A673 (cell line): ENCODE measurements around the gene RUSF1. TPM values are rescaled to one million over a fixed set of nuclear protein-coding genes. Genes with fewer than 3 reads are reported as not detected.
"Not testable (repeated sequence)": the region's sequence is repeated elsewhere in the genome, so short reads cannot be mapped to it uniquely, and the experiment has no call there.

Experiments used
- BruUV-seq: library from RNA; stranded (reverse); fragments of 400-500 nt; replicated peaks from 2 replicates; lab custom pipeline; 2021; lab: Mats Ljungman, UMichigan
- CTCF ChIA-PET: fragments of 300-600 bp; sonication (Branson Sonifier 250); formaldehyde crosslinking; loops from one replicate; lab custom pipeline; 2022; ENCODE audit warnings: antibody characterized with exemption; lab: Charles Lee
- POLR2A ChIA-PET: fragments of 300-600 bp; sonication (Branson Sonifier 250); formaldehyde crosslinking; loops from one replicate; lab custom pipeline; 2022; ENCODE audit warnings: antibody characterized with exemption; ENCODE audit not compliant: low non-redundant PET; lab: Charles Lee
- DNase-seq: peaks from one replicate; pipeline ENCODE4 v3.0.0-alpha.2; 2015; ENCODE audit warnings: low spot score
- H3K27ac ChIP-seq: fragments of 200-600 bp; sonication (generic); 2 replicates; pipeline ENCODE4 v1.5.1; 2016; ENCODE audit warnings: mixed run types, low read depth, mild to moderate bottlenecking, mixed read lengths, antibody characterized with exemption, low read length; ENCODE audit not compliant: poor library complexity, severe bottlenecking
- H3K27me3 ChIP-seq: fragments of 200-600 bp; sonication (generic); replicated peaks from 2 replicates; pipeline ENCODE4 v1.6.1; 2017; ENCODE audit warnings: mixed run types, low read depth, mild to moderate bottlenecking, mixed read lengths, antibody characterized with exemption, low read length; ENCODE audit not compliant: insufficient read depth, poor library complexity
- H3K36me3 ChIP-seq: fragments of 200-600 bp; sonication (generic); 2 replicates; pipeline ENCODE4 v1.6.1; 2016; ENCODE audit warnings: mixed run types, mild to moderate bottlenecking, mixed read lengths, antibody characterized with exemption, low read length; ENCODE audit not compliant: insufficient read depth, poor library complexity, severe bottlenecking
- H3K4me1 ChIP-seq: fragments of 200-600 bp; sonication (generic); 2 replicates; pipeline ENCODE4 v1.6.1; 2017; ENCODE audit warnings: mixed run types, mild to moderate bottlenecking, mixed read lengths, antibody characterized with exemption, low read length; ENCODE audit not compliant: insufficient read depth, poor library complexity, severe bottlenecking
- H3K4me3 ChIP-seq: fragments of 200-600 bp; sonication (generic); 2 replicates; pipeline ENCODE4 v1.5.1; 2016; ENCODE audit warnings: low read depth, mixed run types, mild to moderate bottlenecking, mixed read lengths, low read length; ENCODE audit not compliant: poor library complexity, severe bottlenecking
- H3K9me3 ChIP-seq: fragments of 200-600 bp; sonication (generic); 2 replicates; pipeline ENCODE4 v1.6.1; 2016; ENCODE audit warnings: mixed run types, low read depth, mild to moderate bottlenecking, mixed read lengths, antibody characterized with exemption, low read length; ENCODE audit not compliant: poor library complexity, severe bottlenecking
- CTCF ChIP-seq: fragments of 300-800, 200-600 bp; sonication (generic); conservative IDR thresholded peaks from 2 replicates; pipeline ENCODE4 v1.5.1; 2017; ENCODE audit warnings: low read depth, mild to moderate bottlenecking, antibody characterized with exemption, low read length, moderate library complexity, mixed read lengths
- EZH2 ChIP-seq: fragments of 200-600 bp; sonication (generic); IDR thresholded peaks from 2 replicates; pipeline ENCODE4 v1.6.1; 2017; ENCODE audit warnings: borderline replicate concordance, low read depth, mild to moderate bottlenecking, mixed read lengths, antibody characterized with exemption, low read length; ENCODE audit not compliant: poor library complexity, severe bottlenecking
- intact Hi-C: fragments of 100-400 bp; cut with micrococcal nuclease; formaldehyde crosslinking; loops from one replicate; pipeline ENCODE4 v1.10.0; 2022; ENCODE audit not compliant: unreplicated experiment
- total RNA-seq: library from RNA; stranded (reverse); gene quantifications from 2 replicates; pipeline ENCODE4 v1.2.3, GENCODE V29; 2021

RUSF1 gene
- total RNA-seq, 1 experiment from 2014 or later, result 41.9 TPM

GRCh38 chr16:31485571-31485970, 22.6 kb downstream of the RUSF1 start:
- Histone ChIP-seq H3K4me3 (no peak overlapping the region), H3K27ac (no peak overlapping the region), H3K27me3 (peaks cover 3% of the 10 kb centered on the region), H3K4me1 (peaks cover 12% of the 10 kb centered on the region), H3K36me3 (no peaks in the 10 kb centered on the region), H3K9me3 (no peaks in the 10 kb centered on the region)
- DNase-seq, result no peak
- TF ChIP-seq EZH2 (no peak), CTCF (no peak)
- CTCF ChIA-PET, result no interaction called here
- intact Hi-C loops, result no loop called here
- POLR2A ChIA-PET, result no interaction called here
- no TSS peak for BruUV-seq

- peaks cover 3% of the 10 kb centered on the region for H3K27me3 ChIP-seq
- CTCF ChIA-PET, result interaction anchor here (0.7 kb wide), 1 partner anchor 214 kb away, joined by 3 read pairs; no protein-coding TSS in a partner anchor
- H3K9me3 ChIP-seq, result no peaks in the 10 kb centered on the region
- peaks cover 12% of the 10 kb centered on the region for H3K4me1 ChIP-seq
- H3K36me3 ChIP-seq, result no peaks in the 10 kb centered on the region
- no peak for DNase-seq
- intact Hi-C loops, result no loop called here
- no peak overlapping the region for H3K27ac ChIP-seq
- no peak for TF ChIP-seq EZH2
- no peak for TF ChIP-seq CTCF
- no TSS peak for BruUV-seq
- H3K4me3 ChIP-seq, result no peak overlapping the region
- POLR2A ChIA-PET, result no interaction called here
Observed at GRCh38 chr16:31484491-31485171, 23.6 kb downstream of the RUSF1 start.

GRCh38 chr16:31484048-31484447, 24.1 kb downstream of the RUSF1 start:
- H3K9me3 ChIP-seq, H3K27ac ChIP-seq, H3K27me3 ChIP-seq, H3K36me3 ChIP-seq, H3K4me3 ChIP-seq, BruUV-seq, intact Hi-C loops, POLR2A ChIA-PET, DNase-seq: not testable (repeated sequence)
- CTCF ChIA-PET, result interaction anchor here (0.7 kb wide), 1 partner anchor 214 kb away, joined by 3 read pairs; no protein-coding TSS in a partner anchor
- H3K4me1 ChIP-seq, result peaks cover 12% of the 10 kb centered on the region

GRCh38 chr16:31483081-31483480, 25.1 kb downstream of the RUSF1 start, which contains the start of gene SLC5A2:
Gene SLC5A2 (plus strand): TSS chr16:31483123. CDS start chr16:31483137, 14 bp downstream.
- TF ChIP-seq EZH2 (no peak), CTCF (no peak)
- ChIA-PET CTCF (no interaction called here), POLR2A (no interaction called here)
- Histone ChIP-seq H3K4me3 (no peak within 1 kb of the TSS), H3K27ac (no peak within 1 kb of the TSS), H3K9me3 (no peaks in the 10 kb centered on the region), H3K36me3 (no peaks in the 10 kb centered on the region), H3K4me1 (peaks cover 5% of the 10 kb centered on the region), H3K27me3 (peaks cover 3% of the 10 kb centered on the region)
- no TSS peak for BruUV-seq
- no peak for DNase-seq
- intact Hi-C loops, result no loop called here
